Thoracic aorta (tissue), 2 donors: ENCODE data around the gene SLC35E1. TPM values are rescaled to one million over a fixed set of nuclear protein-coding genes. Genes with fewer than 3 reads are reported as not detected.
"Not testable (repeated sequence)": the region's sequence is repeated elsewhere in the genome, so short reads cannot be mapped to it uniquely, and the experiment has no call there.

ENCODE experiments used
- ATAC-seq: fragments of 150-250 bp; one replicate; pipeline ENCODE4 v1.8.0; 2017; ENCODE audit warnings: low read depth; ENCODE audit not compliant: insufficient number of reproducible peaks, low FRiP score
- DNase-seq: peaks from one replicate; pipeline ENCODE4 v3.0.0-alpha.2; 2020; ENCODE audit warnings: low spot score
- H3K27ac ChIP-seq, 2 donors: fragments of 200-600 bp; sonication (generic); 1 replicate in 1 of 2; 2 replicates in 1 of 2; pipeline ENCODE4 v1.5.1; 2016; ENCODE audit warnings: mild to moderate bottlenecking in 2 of 2, moderate library complexity in 2 of 2
- H3K27me3 ChIP-seq: fragments of 200-600 bp; sonication (generic); replicated peaks from 2 replicates; pipeline ENCODE4 v1.6.0; 2016; ENCODE audit warnings: mild to moderate bottlenecking; ENCODE audit not compliant: insufficient read depth
- H3K36me3 ChIP-seq: fragments of 200-600 bp; sonication (generic); one replicate; pipeline ENCODE4 v1.5.1; 2016
- H3K4me1 ChIP-seq, 2 donors: fragments of 200-600 bp; sonication (generic); 1 replicate in 1 of 2; 2 replicates in 1 of 2; pipeline versions ENCODE4 v1.5.1 to v1.6.0; 2016; ENCODE audit warnings: low read depth in 2 of 2, mild to moderate bottlenecking in 1 of 2; ENCODE audit not compliant: control insufficient read depth in 1 of 2
- H3K4me3 ChIP-seq: fragments of 200-600 bp; sonication (generic); 2 replicates; pipeline ENCODE4 v1.5.1; 2016; ENCODE audit warnings: mild to moderate bottlenecking
- H3K9me3 ChIP-seq: fragments of 200-600 bp; sonication (generic); 2 replicates; pipeline ENCODE4 v1.5.1; 2016
- total RNA-seq, 2 donors: library from RNA; depleted of rRNA; stranded (reverse); fragments of >200 nt; gene quantifications; one replicate each; pipeline versions ENCODE4 v1.1.0 to v1.2.3, GENCODE V29; 2016
- TF ChIP-seq, protein P1 (sequence below): fragments of 200-600 bp; sonication (generic); IDR thresholded peaks from one replicate; pipeline ENCODE4 v1.5.1; 2019; ENCODE audit warnings: antibody characterized with exemption

Gene SLC35E1
- total RNA-seq, 2 donors from 2014 or later: 66.9 to 85.3 TPM

GRCh38 chr19:16509141-16510061 lies 62.8 kb downstream of the SLC35E1 start:
- Histone ChIP-seq H3K36me3 (peaks cover 27% of the 10 kb centered on the region), H3K9me3 (no peaks in the 10 kb centered on the region), H3K27me3 (no peaks in the 10 kb centered on the region), H3K4me3 (no peak overlapping the region), H3K4me1 (no peaks in the 10 kb centered on the region), H3K27ac (no peak overlapping the region)
- ATAC-seq (no peak), DNase-seq (no peak)
- TF ChIP-seq, protein P1, sequence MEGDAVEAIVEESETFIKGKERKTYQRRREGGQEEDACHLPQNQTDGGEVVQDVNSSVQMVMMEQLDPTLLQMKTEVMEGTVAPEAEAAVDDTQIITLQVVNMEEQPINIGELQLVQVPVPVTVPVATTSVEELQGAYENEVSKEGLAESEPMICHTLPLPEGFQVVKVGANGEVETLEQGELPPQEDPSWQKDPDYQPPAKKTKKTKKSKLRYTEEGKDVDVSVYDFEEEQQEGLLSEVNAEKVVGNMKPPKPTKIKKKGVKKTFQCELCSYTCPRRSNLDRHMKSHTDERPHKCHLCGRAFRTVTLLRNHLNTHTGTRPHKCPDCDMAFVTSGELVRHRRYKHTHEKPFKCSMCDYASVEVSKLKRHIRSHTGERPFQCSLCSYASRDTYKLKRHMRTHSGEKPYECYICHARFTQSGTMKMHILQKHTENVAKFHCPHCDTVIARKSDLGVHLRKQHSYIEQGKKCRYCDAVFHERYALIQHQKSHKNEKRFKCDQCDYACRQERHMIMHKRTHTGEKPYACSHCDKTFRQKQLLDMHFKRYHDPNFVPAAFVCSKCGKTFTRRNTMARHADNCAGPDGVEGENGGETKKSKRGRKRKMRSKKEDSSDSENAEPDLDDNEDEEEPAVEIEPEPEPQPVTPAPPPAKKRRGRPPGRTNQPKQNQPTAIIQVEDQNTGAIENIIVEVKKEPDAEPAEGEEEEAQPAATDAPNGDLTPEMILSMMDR: no peak

DNA sequence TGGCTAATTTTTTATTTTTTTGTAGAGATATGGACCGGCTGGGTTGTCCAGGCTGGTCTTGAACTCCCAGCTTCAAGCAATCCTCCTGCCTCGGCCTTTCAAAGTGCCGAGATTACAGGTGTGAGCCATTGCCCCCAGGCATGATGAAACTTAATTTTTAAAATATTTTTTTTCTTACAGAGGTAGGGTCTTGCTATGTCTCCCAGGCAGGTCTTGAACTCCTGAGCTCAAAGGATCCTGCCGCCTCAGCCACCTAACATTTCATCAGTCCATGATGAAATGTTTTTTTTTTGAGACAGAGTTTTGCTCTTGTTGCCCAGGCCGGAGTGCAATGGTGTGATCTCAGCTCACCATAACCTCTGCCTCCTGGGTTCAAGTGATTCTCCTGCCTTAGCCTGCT lies 63.7 kb downstream of the SLC35E1 start:
- Histone ChIP-seq H3K36me3 (peaks cover 35% of the 10 kb centered on the region), H3K4me1 (no peaks in the 10 kb centered on the region), H3K4me3 (no peak overlapping the region), H3K27me3 (no peaks in the 10 kb centered on the region), H3K9me3 (no peaks in the 10 kb centered on the region), H3K27ac (no peak overlapping the region)
- TF ChIP-seq, protein P1: no peak
- DNase-seq (no peak), ATAC-seq (no peak)

DNA sequence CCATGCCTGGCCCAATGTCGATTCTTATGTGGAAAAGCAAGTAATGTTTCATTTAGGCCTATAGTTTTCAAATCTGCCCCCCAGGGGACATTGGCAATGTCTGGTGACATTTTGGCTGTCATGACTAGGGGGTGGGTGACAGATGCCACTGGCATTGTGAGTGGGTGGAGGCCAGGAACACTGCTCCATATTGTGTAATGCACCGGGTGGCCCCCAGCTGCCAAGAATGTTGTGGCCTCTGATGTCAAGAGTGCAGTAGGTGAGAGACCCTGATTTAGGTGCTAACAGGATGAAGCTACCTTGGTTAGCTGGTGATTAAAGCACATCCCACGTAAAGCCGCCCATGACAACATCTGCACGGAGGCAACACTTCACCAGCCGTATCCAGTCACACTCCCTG lies 65.3 kb downstream of the SLC35E1 start:
- no peak for ATAC-seq
- Histone ChIP-seq H3K27me3 (no peaks in the 10 kb centered on the region), H3K27ac (no peak overlapping the region), H3K4me3 (no peak overlapping the region), H3K4me1 (no peaks in the 10 kb centered on the region), H3K36me3 (peaks cover 34% of the 10 kb centered on the region), H3K9me3 (no peaks in the 10 kb centered on the region)
- TF ChIP-seq, protein P1: no peak
- DNase-seq: no peak

DNA sequence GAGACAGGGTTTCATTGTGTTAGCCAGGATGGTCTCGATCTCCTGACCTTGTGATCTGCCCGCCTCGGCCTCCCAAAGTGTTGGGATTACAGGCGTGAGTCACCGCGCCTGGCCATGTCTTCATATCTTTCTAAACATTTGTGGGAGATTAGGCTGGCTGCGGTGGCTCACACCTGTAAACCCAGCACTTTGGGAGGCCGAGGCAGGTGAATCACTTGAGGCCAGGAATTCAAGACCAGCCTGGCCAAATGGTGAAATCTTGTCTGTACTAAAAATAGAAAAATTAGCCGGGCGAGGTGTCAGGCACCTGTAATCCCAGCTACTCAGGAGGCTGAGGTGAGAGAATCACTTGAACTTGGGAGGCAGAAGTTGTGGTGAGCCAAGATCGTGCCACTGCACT lies 66.1 kb downstream of the SLC35E1 start:
- H3K27ac ChIP-seq, H3K4me3 ChIP-seq, H3K27me3 ChIP-seq, H3K4me1 ChIP-seq, H3K9me3 ChIP-seq, ATAC-seq, DNase-seq: not testable (repeated sequence)
- H3K36me3 ChIP-seq: peaks cover 34% of the 10 kb centered on the region

- peaks cover 20% of the 10 kb centered on the region for H3K36me3 ChIP-seq
- H3K9me3 ChIP-seq: no peaks in the 10 kb centered on the region
- DNase-seq (no peak), ATAC-seq (no peak)
- no peak overlapping the region for H3K27ac ChIP-seq
- TF ChIP-seq, protein P1: no peak
- no peaks in the 10 kb centered on the region for H3K4me1 ChIP-seq
- no peak overlapping the region for H3K4me3 ChIP-seq
- H3K27me3 ChIP-seq: no peaks in the 10 kb centered on the region
These were observed 67.9 kb downstream of the SLC35E1 start for GRCh38 chr19:16504271-16504670.

Other genes starting within 250 kb of the SLC35E1 start
- gene KLF2, start 247.6 kb downstream of the SLC35E1 start, total RNA-seq: 100 to 1,000 TPM in 1 of 2 donors, 10 to 100 TPM in 1; 34.9 to 146 TPM
- gene EPS15L1, start 100.4 kb downstream of the SLC35E1 start, total RNA-seq: 10 to 100 TPM; 13.7 to 31.7 TPM
- gene CALR3, start 76.2 kb downstream of the SLC35E1 start, total RNA-seq: not detected
- gene C19orf44, start 76.0 kb downstream of the SLC35E1 start, total RNA-seq: 1 to 10 TPM; 4.9 to 6.1 TPM
- gene CHERP, start 30.0 kb downstream of the SLC35E1 start, total RNA-seq: 10 to 100 TPM in 1 of 2 donors, 1 to 10 TPM in 1; 9.3 to 18.4 TPM
- gene MED26, start 55.8 kb upstream of the SLC35E1 start, total RNA-seq: 10 to 100 TPM in 1 of 2 donors, 1 to 10 TPM in 1; 9.6 to 14.2 TPM
- 100 to 1,000 TPM in 1 of 2 donors, 10 to 100 TPM in 1; 72.7 to 102 TPM for gene SMIM7, start 87.7 kb upstream of the SLC35E1 start, total RNA-seq
- 10 to 100 TPM in 1 of 2 donors, 1 to 10 TPM in 1; 7.6 to 11.9 TPM for gene TMEM38A, start 88.7 kb upstream of the SLC35E1 start, total RNA-seq
- under 1 TPM; 0.21 to 0.27 TPM for gene NWD1, start 147.4 kb upstream of the SLC35E1 start, total RNA-seq